Mammary epithelial cell (primary cell): ENCODE data around the gene STK39.

Experiments
- EZH2 ChIP-seq: IDR thresholded peaks from 2 replicates; pipeline ENCODE4 v1.6.1; 2012; ENCODE audit warnings: low read length, inconsistent platforms, borderline replicate concordance
- TF ChIP-seq, protein P1 (sequence below), 2 donors: IDR thresholded peaks in 1 of 2; conservative IDR thresholded peaks in 1 of 2; 2 replicates each; pipeline ENCODE4 v1.5.1; 2011 to 2012; ENCODE audit warnings: inconsistent platforms in 2 of 2, low read length in 2 of 2, mild to moderate bottlenecking in 2 of 2, control low read depth in 1 of 2, low read depth in 1 of 2; ENCODE audit not compliant: insufficient read depth in 1 of 2; ENCODE audit errors: extremely low read depth in 1 of 2

DNA sequence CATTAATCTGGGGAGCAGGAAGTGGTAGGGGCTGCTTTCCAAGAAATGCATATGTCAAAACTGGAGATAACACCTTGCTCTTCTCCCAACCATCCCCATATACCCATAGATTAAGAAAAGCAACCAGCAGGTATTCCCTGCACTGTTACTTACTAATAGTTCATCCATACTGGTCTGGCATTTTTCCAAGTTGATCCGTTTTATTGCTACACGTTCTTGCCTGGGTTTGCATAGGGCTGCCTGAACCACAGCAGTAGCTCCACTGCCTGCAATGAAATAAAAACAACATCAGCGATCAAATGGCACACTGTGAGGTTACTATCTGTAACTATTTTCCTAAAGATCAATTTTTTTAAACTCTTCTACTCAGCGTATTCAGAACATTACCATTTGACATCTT is 65.6 kb downstream of the STK39 start:
- TF ChIP-seq, protein P1, sequence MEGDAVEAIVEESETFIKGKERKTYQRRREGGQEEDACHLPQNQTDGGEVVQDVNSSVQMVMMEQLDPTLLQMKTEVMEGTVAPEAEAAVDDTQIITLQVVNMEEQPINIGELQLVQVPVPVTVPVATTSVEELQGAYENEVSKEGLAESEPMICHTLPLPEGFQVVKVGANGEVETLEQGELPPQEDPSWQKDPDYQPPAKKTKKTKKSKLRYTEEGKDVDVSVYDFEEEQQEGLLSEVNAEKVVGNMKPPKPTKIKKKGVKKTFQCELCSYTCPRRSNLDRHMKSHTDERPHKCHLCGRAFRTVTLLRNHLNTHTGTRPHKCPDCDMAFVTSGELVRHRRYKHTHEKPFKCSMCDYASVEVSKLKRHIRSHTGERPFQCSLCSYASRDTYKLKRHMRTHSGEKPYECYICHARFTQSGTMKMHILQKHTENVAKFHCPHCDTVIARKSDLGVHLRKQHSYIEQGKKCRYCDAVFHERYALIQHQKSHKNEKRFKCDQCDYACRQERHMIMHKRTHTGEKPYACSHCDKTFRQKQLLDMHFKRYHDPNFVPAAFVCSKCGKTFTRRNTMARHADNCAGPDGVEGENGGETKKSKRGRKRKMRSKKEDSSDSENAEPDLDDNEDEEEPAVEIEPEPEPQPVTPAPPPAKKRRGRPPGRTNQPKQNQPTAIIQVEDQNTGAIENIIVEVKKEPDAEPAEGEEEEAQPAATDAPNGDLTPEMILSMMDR (conservative IDR thresholded peaks at IDR 0.05 in 1 of 2, IDR thresholded peaks at IDR 0.05 in 1 of 2; ENCODE audit: extremely low read depth in 1 of 2, insufficient read depth in 1 of 2, low read depth in 1 of 2, low read length in 2 of 2), result no peak
- TF ChIP-seq EZH2, result no peak
